ENCODE measurements around the gene WDR6.

The WDR6 gene

DNA sequence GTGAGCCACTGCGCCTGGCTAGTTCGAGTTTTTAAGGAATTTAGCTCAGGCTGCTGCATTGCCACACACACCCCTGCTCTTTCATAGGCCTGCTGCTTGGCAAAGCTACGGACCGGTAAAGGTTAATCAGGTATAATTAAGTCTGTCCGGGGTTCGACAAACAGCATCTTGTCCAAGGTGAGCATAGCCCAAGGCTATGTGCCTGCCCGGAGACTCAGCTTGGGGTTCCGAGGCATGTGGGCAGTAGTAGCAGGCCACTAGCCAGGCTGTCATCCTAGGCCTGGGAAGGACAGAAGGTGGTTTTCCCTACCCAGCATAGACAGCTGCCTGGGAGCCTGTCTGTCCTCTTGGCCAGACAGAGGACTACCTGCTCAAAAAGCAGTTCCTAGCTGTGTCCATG lies 10.6 kb upstream of the WDR6 start:
- H3K4me1 ChIP-seq (ENCODE audit: control insufficient read depth, insufficient read depth, low read length), result peaks cover 11% of the 10 kb centered on the region
- no peak overlapping the region for H3K9ac ChIP-seq (ENCODE audit: low read depth, low read length)
- H3K4me3 ChIP-seq (ENCODE audit: low read depth, low read length), result no peak overlapping the region
- no peaks in the 10 kb centered on the region for H3K27me3 ChIP-seq (ENCODE audit: control insufficient read depth, insufficient read depth, low read length)
- no peaks in the 10 kb centered on the region for H3K9me3 ChIP-seq (ENCODE audit: control insufficient read depth, insufficient read depth, low read length)
- no peaks in the 10 kb centered on the region for H3K36me3 ChIP-seq (ENCODE audit: control insufficient read depth, insufficient read depth, low read length)

GRCh38 chr3:48997102-48997635 lies 10.0 kb upstream of the WDR6 start:
- H3K4me3 ChIP-seq (ENCODE audit: low read depth, low read length), result no peak overlapping the region

DNA sequence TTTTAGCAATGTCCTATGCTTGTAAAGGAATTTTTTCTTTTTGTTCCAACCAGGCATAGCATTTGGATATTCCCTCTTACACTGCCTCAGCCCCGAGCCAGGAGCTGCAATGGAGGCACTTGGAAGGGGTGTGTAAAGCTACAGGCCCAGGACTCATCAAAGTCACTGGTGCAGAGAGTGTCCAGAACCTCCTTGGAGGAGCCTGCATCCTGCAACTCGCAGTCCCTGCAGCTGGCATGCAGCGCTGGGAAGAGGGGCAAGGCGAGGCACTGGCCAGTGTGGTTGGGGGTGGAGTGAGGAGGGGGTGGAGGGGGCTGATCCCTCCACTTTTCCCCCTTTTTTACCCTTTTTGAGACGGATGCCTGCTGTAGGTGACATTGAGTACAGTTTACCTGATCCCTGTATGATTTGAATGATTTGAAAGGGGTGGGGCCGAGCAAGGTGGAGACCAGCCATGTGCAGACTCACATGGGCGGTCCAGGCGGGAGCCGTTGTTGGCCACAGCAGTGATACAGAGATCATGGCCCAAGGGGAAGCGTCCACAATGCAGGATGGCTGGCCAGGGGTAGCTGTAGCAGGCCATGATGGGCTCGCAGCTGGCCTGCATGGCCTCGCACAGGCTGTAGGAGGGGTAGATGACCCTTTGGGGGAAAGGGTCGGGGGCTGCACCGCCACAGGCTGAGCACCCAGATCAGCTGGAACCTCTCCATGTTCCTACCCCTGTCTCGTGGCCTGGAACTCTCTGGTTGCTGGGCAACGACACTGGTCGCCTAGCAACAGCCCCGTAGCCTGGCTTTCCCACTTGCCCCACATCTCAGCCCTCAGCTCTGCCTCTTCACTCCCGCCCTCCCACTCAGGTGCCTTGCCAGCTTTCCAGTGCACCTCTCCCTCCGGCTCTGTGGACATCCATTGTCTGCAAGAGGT lies 9.2 kb upstream of the WDR6 start:
- Histone ChIP-seq H3K9ac (ENCODE audit: low read depth, low read length) (no peak overlapping the region), H3K4me1 (ENCODE audit: control insufficient read depth, insufficient read depth, low read length) (peaks cover 11% of the 10 kb centered on the region), H3K9me3 (ENCODE audit: control insufficient read depth, insufficient read depth, low read length) (no peaks in the 10 kb centered on the region), H3K36me3 (ENCODE audit: control insufficient read depth, insufficient read depth, low read length) (no peaks in the 10 kb centered on the region), H3K4me3 (ENCODE audit: low read depth, low read length) (no peak overlapping the region), H3K27me3 (ENCODE audit: control insufficient read depth, insufficient read depth, low read length) (no peaks in the 10 kb centered on the region)

More at GRCh38 chr3:48997102-48997635, 10.0 kb upstream of the WDR6 start:
- no peaks in the 10 kb centered on the region for H3K9me3 ChIP-seq (ENCODE audit: control insufficient read depth, insufficient read depth, low read length)
- no peak overlapping the region for H3K9ac ChIP-seq (ENCODE audit: low read depth, low read length)
- H3K36me3 ChIP-seq (ENCODE audit: control insufficient read depth, insufficient read depth, low read length), result no peaks in the 10 kb centered on the region
- H3K27me3 ChIP-seq (ENCODE audit: control insufficient read depth, insufficient read depth, low read length), result no peaks in the 10 kb centered on the region
- H3K4me1 ChIP-seq (ENCODE audit: control insufficient read depth, insufficient read depth, low read length), result peaks cover 11% of the 10 kb centered on the region

- no peak overlapping the region for H3K4me3 ChIP-seq (ENCODE audit: low read depth, low read length)
- peak overlapping the region; percentile 47 for H3K9ac ChIP-seq (ENCODE audit: low read depth, low read length)
- H3K36me3 ChIP-seq (ENCODE audit: control insufficient read depth, insufficient read depth, low read length), result no peaks in the 10 kb centered on the region
- peaks cover 11% of the 10 kb centered on the region for H3K4me1 ChIP-seq (ENCODE audit: control insufficient read depth, insufficient read depth, low read length)
- no peaks in the 10 kb centered on the region for H3K27me3 ChIP-seq (ENCODE audit: control insufficient read depth, insufficient read depth, low read length)
- no peaks in the 10 kb centered on the region for H3K9me3 ChIP-seq (ENCODE audit: control insufficient read depth, insufficient read depth, low read length)
Observed at GRCh38 chr3:48999085-48999858, 7.9 kb upstream of the WDR6 start.

DNA sequence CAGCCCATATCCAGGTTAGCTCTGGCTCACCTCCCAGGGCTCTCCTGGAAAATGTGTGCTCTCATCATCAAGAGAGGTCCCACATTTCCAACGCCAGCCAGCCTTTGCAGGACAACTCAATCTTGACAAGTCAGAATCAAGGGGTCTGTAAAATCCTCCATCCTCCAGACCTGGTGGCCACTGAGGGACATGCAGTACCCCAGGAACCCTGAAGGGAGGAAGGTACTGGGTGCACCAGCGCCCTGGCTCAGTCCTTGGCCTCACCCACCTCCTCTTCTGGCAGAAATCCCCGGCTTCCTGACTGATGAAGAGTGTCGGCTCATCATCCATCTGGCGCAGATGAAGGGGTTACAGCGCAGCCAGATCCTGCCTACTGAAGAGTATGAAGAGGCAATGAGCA lies 6.0 kb upstream of the WDR6 start:
- H3K36me3 ChIP-seq (ENCODE audit: control insufficient read depth, insufficient read depth, low read length), result no peaks in the 10 kb centered on the region
- no peaks in the 10 kb centered on the region for H3K9me3 ChIP-seq (ENCODE audit: control insufficient read depth, insufficient read depth, low read length)
- H3K27me3 ChIP-seq (ENCODE audit: control insufficient read depth, insufficient read depth, low read length), result no peaks in the 10 kb centered on the region
- H3K9ac ChIP-seq (ENCODE audit: low read depth, low read length), result no peak overlapping the region
- H3K4me3 ChIP-seq (ENCODE audit: low read depth, low read length), result no peak overlapping the region
- peaks cover 11% of the 10 kb centered on the region for H3K4me1 ChIP-seq (ENCODE audit: control insufficient read depth, insufficient read depth, low read length)

GRCh38 chr3:49004352-49005302 lies 2.6 kb upstream of the WDR6 start:
- H3K4me1 ChIP-seq (ENCODE audit: control insufficient read depth, insufficient read depth, low read length), result peaks cover 9% of the 10 kb centered on the region
- no peak overlapping the region for H3K9ac ChIP-seq (ENCODE audit: low read depth, low read length)
- no peak overlapping the region for H3K4me3 ChIP-seq (ENCODE audit: low read depth, low read length)
- no peaks in the 10 kb centered on the region for H3K27me3 ChIP-seq (ENCODE audit: control insufficient read depth, insufficient read depth, low read length)
- no peaks in the 10 kb centered on the region for H3K36me3 ChIP-seq (ENCODE audit: control insufficient read depth, insufficient read depth, low read length)
- no peaks in the 10 kb centered on the region for H3K9me3 ChIP-seq (ENCODE audit: control insufficient read depth, insufficient read depth, low read length)

GRCh38 chr3:49005303-49005680 lies 1.9 kb upstream of the WDR6 start:
- no peak overlapping the region for H3K4me3 ChIP-seq (ENCODE audit: low read depth, low read length)

DNA sequence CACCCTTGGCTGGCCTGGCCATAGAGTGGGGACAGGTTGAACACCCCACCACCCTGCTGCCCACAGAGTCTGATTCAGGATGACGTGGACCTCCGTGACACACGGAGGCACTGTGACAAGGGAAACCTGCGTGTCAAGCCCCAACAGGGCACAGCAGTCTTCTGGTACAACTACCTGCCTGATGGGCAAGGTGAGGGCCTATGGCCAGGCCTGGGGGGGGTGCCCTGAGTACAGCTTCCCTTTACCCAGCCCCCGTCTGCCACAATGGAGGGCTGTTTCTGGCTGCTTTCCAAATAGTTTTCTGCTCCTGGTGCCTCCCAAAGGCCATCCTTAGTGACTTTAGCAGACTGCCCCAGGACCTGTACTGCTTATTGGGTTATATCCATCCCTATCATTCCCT lies 1.2 kb upstream of the WDR6 start:
- no peaks in the 10 kb centered on the region for H3K27me3 ChIP-seq (ENCODE audit: control insufficient read depth, insufficient read depth, low read length)
- peak overlapping the region; percentile 81 for H3K4me3 ChIP-seq (ENCODE audit: low read depth, low read length)
- H3K9ac ChIP-seq (ENCODE audit: low read depth, low read length), result peak overlapping the region; percentile 87
- H3K4me1 ChIP-seq (ENCODE audit: control insufficient read depth, insufficient read depth, low read length), result peaks cover 5% of the 10 kb centered on the region
- no peaks in the 10 kb centered on the region for H3K9me3 ChIP-seq (ENCODE audit: control insufficient read depth, insufficient read depth, low read length)
- no peaks in the 10 kb centered on the region for H3K36me3 ChIP-seq (ENCODE audit: control insufficient read depth, insufficient read depth, low read length)

More at GRCh38 chr3:49005303-49005680, 1.9 kb upstream of the WDR6 start:
- no peak overlapping the region for H3K9ac ChIP-seq (ENCODE audit: low read depth, low read length)
- H3K4me1 ChIP-seq (ENCODE audit: control insufficient read depth, insufficient read depth, low read length), result peaks cover 5% of the 10 kb centered on the region
- H3K9me3 ChIP-seq (ENCODE audit: control insufficient read depth, insufficient read depth, low read length), result no peaks in the 10 kb centered on the region
- no peaks in the 10 kb centered on the region for H3K27me3 ChIP-seq (ENCODE audit: control insufficient read depth, insufficient read depth, low read length)
- no peaks in the 10 kb centered on the region for H3K36me3 ChIP-seq (ENCODE audit: control insufficient read depth, insufficient read depth, low read length)

GRCh38 chr3:49006408-49007067 lies 653 bp upstream of the WDR6 start:
- Histone ChIP-seq H3K9ac (ENCODE audit: low read depth, low read length) (peak overlapping the region; percentile 87), H3K4me1 (ENCODE audit: control insufficient read depth, insufficient read depth, low read length) (peaks cover 5% of the 10 kb centered on the region), H3K4me3 (ENCODE audit: low read depth, low read length) (peak overlapping the region; percentile 81), H3K9me3 (ENCODE audit: control insufficient read depth, insufficient read depth, low read length) (no peaks in the 10 kb centered on the region), H3K36me3 (ENCODE audit: control insufficient read depth, insufficient read depth, low read length) (peaks cover 1% of the 10 kb centered on the region), H3K27me3 (ENCODE audit: control insufficient read depth, insufficient read depth, low read length) (no peaks in the 10 kb centered on the region)

DNA sequence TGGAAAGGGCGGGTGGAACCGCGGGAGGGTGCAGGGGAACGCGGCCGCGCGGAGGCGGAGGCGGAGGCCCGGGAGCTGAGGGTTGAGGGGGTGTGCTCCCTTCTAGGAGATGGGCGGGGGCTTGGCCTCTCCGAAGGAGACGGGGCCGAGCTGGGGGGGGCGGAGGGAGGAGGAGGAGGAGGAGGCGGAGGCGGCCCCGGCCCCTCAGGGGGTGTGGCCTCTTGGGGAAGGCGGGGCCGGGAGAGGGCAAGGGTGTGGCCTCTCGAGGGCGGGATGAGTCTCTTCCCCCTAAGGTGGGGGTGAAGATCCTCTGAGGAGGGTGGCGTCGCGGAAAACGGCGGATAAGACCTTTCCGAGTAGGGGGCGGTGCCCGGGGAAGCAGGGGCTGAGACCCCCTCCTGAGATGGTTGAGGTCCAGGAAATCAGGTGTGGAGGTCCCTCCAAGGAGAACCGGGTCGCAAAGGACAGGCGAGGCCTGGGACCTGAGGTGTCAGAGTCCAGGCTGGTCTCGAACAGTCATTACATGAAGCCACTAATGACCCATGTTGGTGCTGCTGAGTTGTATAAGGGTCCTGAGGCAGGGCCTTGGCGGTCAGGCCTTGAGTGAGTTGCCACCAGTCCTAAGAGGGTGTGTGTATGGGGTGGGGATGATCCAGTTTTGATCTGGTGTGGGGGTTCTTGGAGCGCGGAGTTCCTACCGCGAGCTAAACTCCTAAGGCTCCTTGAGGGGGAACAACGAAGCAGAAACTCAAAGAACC lies 759 bp downstream of the WDR6 start:
- Histone ChIP-seq H3K4me1 (ENCODE audit: control insufficient read depth, insufficient read depth, low read length) (peaks cover 5% of the 10 kb centered on the region), H3K9me3 (ENCODE audit: control insufficient read depth, insufficient read depth, low read length) (no peaks in the 10 kb centered on the region), H3K27me3 (ENCODE audit: control insufficient read depth, insufficient read depth, low read length) (no peaks in the 10 kb centered on the region), H3K4me3 (ENCODE audit: low read depth, low read length) (peak overlapping the region; percentile 96), H3K36me3 (ENCODE audit: control insufficient read depth, insufficient read depth, low read length) (peaks cover 4% of the 10 kb centered on the region), H3K9ac (ENCODE audit: low read depth, low read length) (peak overlapping the region; percentile 98)

Measured in iPS-15b (cell line).